ENCODE measurements around the gene FIGNL2. TPM values are rescaled to one million over a fixed set of nuclear protein-coding genes. Genes with fewer than 3 reads are reported as not detected.

The FIGNL2 gene
- polyA plus RNA-seq, 1 donor (not counting 4 experiments of a cell fraction or from before 2014, with no cell fraction given): not detected

DNA sequence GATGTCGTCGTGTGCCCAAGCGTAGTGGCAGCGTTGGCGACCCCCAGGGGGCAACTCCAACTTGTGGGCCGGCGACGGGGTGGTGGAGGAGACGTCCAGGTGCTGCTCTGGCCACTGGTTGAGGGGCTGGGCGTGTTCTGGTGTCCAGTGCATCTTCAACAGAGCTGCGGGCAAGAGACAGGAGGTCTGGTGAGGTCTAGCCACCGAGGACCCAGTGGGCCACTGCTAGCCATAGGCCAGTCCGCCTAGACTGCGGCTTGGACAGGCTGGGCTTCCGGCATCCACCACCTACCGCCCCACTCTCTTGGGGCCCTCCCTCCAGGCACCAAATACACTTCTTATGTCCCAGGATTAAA is 26.3 kb downstream of the FIGNL2 start:
- DNase-seq (ENCODE audit: low read depth, low spot score) (no peak), FAIRE-seq (no peak)
- no peaks in the 10 kb centered on the region for H3K79me2 ChIP-seq (ENCODE audit: control insufficient read depth, insufficient read depth, low read length)
- no peaks in the 10 kb centered on the region for H3K4me1 ChIP-seq (ENCODE audit: control insufficient read depth, extremely low read depth, insufficient read depth, low read length)
- no peak overlapping the region for H3K4me2 ChIP-seq (ENCODE audit: control insufficient read depth, extremely low read depth, insufficient read depth, low read depth, low read length)
- H3K27ac ChIP-seq (ENCODE audit: control insufficient read depth, insufficient read depth, low read length): no peak overlapping the region
- no peak overlapping the region for H2AFZ ChIP-seq (ENCODE audit: control insufficient read depth, low read length)
- TF ChIP-seq CTCF (optimal IDR thresholded peaks at IDR 0.05 in 1 of 3, IDR thresholded peaks at IDR 0.05 in 1 of 3, conservative IDR thresholded peaks at IDR 0.05 in 1 of 3; ENCODE audit: extremely low read depth in 1 of 3, insufficient read depth in 2 of 3, low read length in 3 of 3) (no peak), EZH2 (IDR thresholded peaks at IDR 0.05; ENCODE audit: low read length) (no peak)
- dilution Hi-C loops (cut with MboI; ENCODE audit: extremely low pct_ligation_motif_present, low sequenced_read_pairs): no loop called here
- H3K9me1 ChIP-seq (ENCODE audit: control insufficient read depth, extremely low read depth, insufficient read depth, low read length): no peaks in the 10 kb centered on the region
- no peak overlapping the region for H3K9ac ChIP-seq (ENCODE audit: control insufficient read depth, extremely low read depth, insufficient read depth, low read length)
- no peaks in the 10 kb centered on the region for H3K9me3 ChIP-seq (ENCODE audit: control insufficient read depth, low read depth, low read length)
- no peaks in the 10 kb centered on the region for H3K36me3 ChIP-seq (ENCODE audit: control insufficient read depth in 2 of 2, extremely low read depth in 1 of 2, insufficient read depth in 2 of 2, low read length in 2 of 2)
- H4K20me1 ChIP-seq (ENCODE audit: control insufficient read depth, extremely low read depth, insufficient read depth, low read length): no peaks in the 10 kb centered on the region
- H3K4me3 ChIP-seq (ENCODE audit: control insufficient read depth in 2 of 3, extremely low read depth in 1 of 3, insufficient read depth in 2 of 3, low read depth in 1 of 3, low read length in 3 of 3): no peak overlapping the region
- peaks cover 46% of the 10 kb centered on the region for H3K27me3 ChIP-seq (ENCODE audit: control insufficient read depth, extremely low read depth, insufficient read depth, low read length)

GRCh38 chr12:51821440-51822260 is 26.9 kb downstream of the FIGNL2 start:
- H3K27ac ChIP-seq (ENCODE audit: control insufficient read depth, insufficient read depth, low read length): no peak overlapping the region
- no peaks in the 10 kb centered on the region for H3K9me1 ChIP-seq (ENCODE audit: control insufficient read depth, extremely low read depth, insufficient read depth, low read length)
- peak overlapping the region; percentile 27 for H3K4me2 ChIP-seq (ENCODE audit: control insufficient read depth, extremely low read depth, insufficient read depth, low read depth, low read length)
- no peaks in the 10 kb centered on the region for H3K36me3 ChIP-seq (ENCODE audit: control insufficient read depth in 2 of 2, extremely low read depth in 1 of 2, insufficient read depth in 2 of 2, low read length in 2 of 2)
- TF ChIP-seq EZH2 (IDR thresholded peaks at IDR 0.05; ENCODE audit: low read length) (peak; percentile 83), CTCF (optimal IDR thresholded peaks at IDR 0.05 in 1 of 3, IDR thresholded peaks at IDR 0.05 in 1 of 3, conservative IDR thresholded peaks at IDR 0.05 in 1 of 3; ENCODE audit: extremely low read depth in 1 of 3, insufficient read depth in 2 of 3, low read length in 3 of 3) (no peak)
- no peaks in the 10 kb centered on the region for H3K4me1 ChIP-seq (ENCODE audit: control insufficient read depth, extremely low read depth, insufficient read depth, low read length)
- H3K9ac ChIP-seq (ENCODE audit: control insufficient read depth, extremely low read depth, insufficient read depth, low read length): no peak overlapping the region
- H3K4me3 ChIP-seq (ENCODE audit: control insufficient read depth in 2 of 3, extremely low read depth in 1 of 3, insufficient read depth in 2 of 3, low read depth in 1 of 3, low read length in 3 of 3): peak overlapping the region in 1 of 3 experiments; percentile 12
- no peaks in the 10 kb centered on the region for H4K20me1 ChIP-seq (ENCODE audit: control insufficient read depth, extremely low read depth, insufficient read depth, low read length)
- dilution Hi-C loops (cut with MboI; ENCODE audit: extremely low pct_ligation_motif_present, low sequenced_read_pairs): no loop called here
- no peaks in the 10 kb centered on the region for H3K79me2 ChIP-seq (ENCODE audit: control insufficient read depth, insufficient read depth, low read length)
- DNase-seq (ENCODE audit: low read depth, low spot score) (no peak), FAIRE-seq (no peak)
- H3K9me3 ChIP-seq (ENCODE audit: control insufficient read depth, low read depth, low read length): no peaks in the 10 kb centered on the region
- H3K27me3 ChIP-seq (ENCODE audit: control insufficient read depth, extremely low read depth, insufficient read depth, low read length): peaks cover 46% of the 10 kb centered on the region
- no peak overlapping the region for H2AFZ ChIP-seq (ENCODE audit: control insufficient read depth, low read length)
